GM06990 (cell line): ENCODE data around the gene MB21D2.

Experiments used
- DNase-seq: peaks from one replicate; pipeline ENCODE4 v3.0.0-alpha.2; 2011; ENCODE audit not compliant: insufficient read length; ENCODE audit errors: extremely low read depth
- H3K27me3 ChIP-seq: replicated peaks from 2 replicates; pipeline ENCODE4 v1.6.0; 2011; ENCODE audit warnings: low read length; ENCODE audit not compliant: control insufficient read depth, insufficient read depth
- H3K36me3 ChIP-seq: 2 replicates; pipeline ENCODE4 v1.5.1; 2011; ENCODE audit warnings: low read length; ENCODE audit not compliant: control insufficient read depth, insufficient read depth
- H3K4me3 ChIP-seq: replicated peaks from 2 replicates; pipeline ENCODE4 v1.5.1; 2011; ENCODE audit warnings: low read depth, mild to moderate bottlenecking, control low read depth, low read length
- CTCF ChIP-seq: IDR thresholded peaks from 2 replicates; pipeline ENCODE4 v1.5.1; 2011; ENCODE audit warnings: low read length, control low read depth, mild to moderate bottlenecking, inconsistent platforms; ENCODE audit not compliant: insufficient read depth, poor library complexity, severe bottlenecking

MB21D2 gene

GRCh38 chr3:192889679-192890078, 28.0 kb downstream of the MB21D2 start:
- H3K36me3 ChIP-seq = no peaks in the 10 kb centered on the region
- no peak for TF ChIP-seq CTCF
- no peak overlapping the region for H3K4me3 ChIP-seq
- DNase-seq = no peak
- no peaks in the 10 kb centered on the region for H3K27me3 ChIP-seq

- DNase-seq = no peak
- H3K27me3 ChIP-seq = no peaks in the 10 kb centered on the region
- no peaks in the 10 kb centered on the region for H3K36me3 ChIP-seq
- no peak for TF ChIP-seq CTCF
- no peak overlapping the region for H3K4me3 ChIP-seq
These were observed 29.5 kb downstream of the MB21D2 start for GRCh38 chr3:192888190-192888589.

GRCh38 chr3:192887701-192888100, 30.0 kb downstream of the MB21D2 start:
- Histone ChIP-seq H3K4me3 (no peak overlapping the region), H3K36me3 (no peaks in the 10 kb centered on the region), H3K27me3 (no peaks in the 10 kb centered on the region)
- no peak for DNase-seq
- no peak for TF ChIP-seq CTCF

GRCh38 chr3:192887047-192887446, 30.6 kb downstream of the MB21D2 start:
- no peaks in the 10 kb centered on the region for H3K27me3 ChIP-seq
- H3K4me3 ChIP-seq = peak overlapping the region; percentile 10; the same call in 1 of the 2 replicates
- no peaks in the 10 kb centered on the region for H3K36me3 ChIP-seq
- no peak for TF ChIP-seq CTCF
- DNase-seq = no peak

- Histone ChIP-seq H3K36me3 (no peaks in the 10 kb centered on the region), H3K4me3 (no peak overlapping the region), H3K27me3 (no peaks in the 10 kb centered on the region)
- DNase-seq = no peak
- TF ChIP-seq CTCF = no peak
These were observed 32.6 kb downstream of the MB21D2 start for GRCh38 chr3:192884777-192885773.
